ENCODE data around the gene NIT1. TPM values are rescaled to one million over a fixed set of nuclear protein-coding genes. Genes with fewer than 3 reads are reported as not detected.

NIT1 gene
- total and polyA plus RNA-seq, 2 donors from 2014 or later = 42.3 to 91.5 TPM

DNA sequence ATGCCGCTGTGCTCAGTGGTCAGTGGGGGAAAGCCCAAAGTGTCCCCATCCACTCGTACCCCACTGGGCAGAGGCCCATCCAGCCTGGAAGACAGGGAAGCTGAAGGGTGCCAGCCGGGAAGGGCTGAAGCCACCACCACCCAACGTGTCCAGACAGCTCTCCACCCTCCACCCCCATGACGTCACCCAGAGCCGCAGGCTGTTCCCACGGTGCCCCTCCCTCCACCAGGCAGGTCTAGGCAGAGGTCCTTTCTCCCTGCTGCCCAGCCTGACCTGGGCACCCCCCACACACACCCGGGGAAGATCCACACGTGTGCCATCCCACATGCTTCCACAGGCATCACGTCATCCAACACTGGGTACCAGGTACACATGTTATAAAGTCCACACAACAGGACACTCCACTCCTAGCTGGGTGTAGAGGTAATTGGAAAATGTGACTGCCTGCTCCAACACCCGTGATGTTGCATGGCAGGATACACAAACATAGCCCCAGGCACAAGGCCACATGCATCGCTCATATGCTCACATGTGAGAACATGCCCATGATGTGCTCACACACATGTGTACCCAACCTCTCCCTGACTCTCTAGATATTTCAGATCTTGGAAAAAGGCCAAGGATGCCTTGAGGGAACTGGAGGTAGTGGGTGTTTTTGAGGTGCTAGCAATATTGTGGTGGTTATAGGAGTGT is 43.1 kb upstream of the NIT1 start:
- Histone ChIP-seq H3K9ac (ENCODE audit: low read length in 3 of 3) (no peak overlapping the region), H3K4me3 (ENCODE audit: low read length in 3 of 3) (no peak overlapping the region), H3K27me3 (ENCODE audit: control insufficient read depth, insufficient read depth, low read length) (no peaks in the 10 kb centered on the region), H3K4me1 (ENCODE audit: control insufficient read depth in 2 of 3, insufficient read depth in 2 of 3, low read depth in 1 of 3, low read length in 3 of 3) (no peaks in the 10 kb centered on the region), H3K36me3 (ENCODE audit: control insufficient read depth in 2 of 3, insufficient read depth in 3 of 3, low read length in 3 of 3) (peaks cover 0 to 3% (median 0%) of the 10 kb centered on the region in 3 donors), H3K27ac (ENCODE audit: low read depth in 2 of 2, low read length in 2 of 2) (no peak overlapping the region), H3K9me3 (ENCODE audit: control insufficient read depth in 2 of 3, insufficient read depth in 1 of 3, low read length in 3 of 3) (no peaks in the 10 kb centered on the region)
- FAIRE-seq = no peak
- intact Hi-C loops (cut with DNase I) = no loop called here
- TF ChIP-seq CTCF (IDR thresholded peaks at IDR 0.05; ENCODE audit: borderline replicate concordance, extremely low read depth, insufficient read depth) = no peak
- no peak for DNase-seq

GRCh38 chr1:161076410-161076809 is 41.5 kb upstream of the NIT1 start:
- H3K27me3 ChIP-seq (ENCODE audit: control insufficient read depth, insufficient read depth, low read length) = no peaks in the 10 kb centered on the region
- no peak for TF ChIP-seq CTCF (IDR thresholded peaks at IDR 0.05; ENCODE audit: borderline replicate concordance, extremely low read depth, insufficient read depth)
- H3K36me3 ChIP-seq (ENCODE audit: control insufficient read depth in 2 of 3, insufficient read depth in 3 of 3, low read length in 3 of 3) = peaks cover 0 to 3% (median 0%) of the 10 kb centered on the region in 3 donors
- no peaks in the 10 kb centered on the region for H3K9me3 ChIP-seq (ENCODE audit: control insufficient read depth in 2 of 3, insufficient read depth in 1 of 3, low read length in 3 of 3)
- intact Hi-C loops (cut with DNase I) = no loop called here
- FAIRE-seq (no peak), DNase-seq (no peak)
- no peak overlapping the region for H3K4me3 ChIP-seq (ENCODE audit: low read length in 3 of 3)
- H3K27ac ChIP-seq (ENCODE audit: low read depth in 2 of 2, low read length in 2 of 2) = no peak overlapping the region
- H3K4me1 ChIP-seq (ENCODE audit: control insufficient read depth in 2 of 3, insufficient read depth in 2 of 3, low read depth in 1 of 3, low read length in 3 of 3) = no peaks in the 10 kb centered on the region
- H3K9ac ChIP-seq (ENCODE audit: low read length in 3 of 3) = no peak overlapping the region

DNA sequence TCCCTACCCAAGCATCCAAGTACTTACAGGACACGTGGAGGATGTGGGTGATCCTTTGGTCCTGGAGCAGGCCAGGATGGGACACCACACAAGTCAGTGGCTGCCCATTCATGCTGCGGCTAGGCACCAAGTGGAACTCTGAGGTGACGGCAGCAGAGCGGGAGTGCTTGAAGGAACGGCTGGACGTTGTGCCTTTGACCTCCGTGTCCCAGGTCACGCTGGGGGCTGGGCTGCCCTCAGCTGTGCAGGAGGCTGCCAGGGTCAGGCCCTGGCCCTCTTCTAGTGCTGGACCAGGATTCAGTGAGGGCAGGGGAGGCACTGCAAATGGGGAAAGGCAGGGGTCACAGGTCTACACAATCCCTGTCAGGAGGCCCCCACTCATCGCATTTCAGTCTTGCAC is 40.5 kb upstream of the NIT1 start:
- intact Hi-C loops (cut with DNase I) = no loop called here
- FAIRE-seq (no peak), DNase-seq (no peak)
- H3K36me3 ChIP-seq (ENCODE audit: control insufficient read depth in 2 of 3, insufficient read depth in 3 of 3, low read length in 3 of 3) = peaks cover 0 to 3% (median 0%) of the 10 kb centered on the region in 3 donors
- no peaks in the 10 kb centered on the region for H3K9me3 ChIP-seq (ENCODE audit: control insufficient read depth in 2 of 3, insufficient read depth in 1 of 3, low read length in 3 of 3)
- no peaks in the 10 kb centered on the region for H3K27me3 ChIP-seq (ENCODE audit: control insufficient read depth, insufficient read depth, low read length)
- no peak overlapping the region for H3K9ac ChIP-seq (ENCODE audit: low read length in 3 of 3)
- no peak overlapping the region for H3K27ac ChIP-seq (ENCODE audit: low read depth in 2 of 2, low read length in 2 of 2)
- no peak for TF ChIP-seq CTCF (IDR thresholded peaks at IDR 0.05; ENCODE audit: borderline replicate concordance, extremely low read depth, insufficient read depth)
- H3K4me3 ChIP-seq (ENCODE audit: low read length in 3 of 3) = no peak overlapping the region
- no peaks in the 10 kb centered on the region for H3K4me1 ChIP-seq (ENCODE audit: control insufficient read depth in 2 of 3, insufficient read depth in 2 of 3, low read depth in 1 of 3, low read length in 3 of 3)
